Loucy (cell line): Measurements from ENCODE around the gene RPL12.

Experiments used
- H2AFZ ChIP-seq: fragments of 200-600 bp; sonication (generic); 2 replicates; pipeline ENCODE4 v1.6.0; 2016; ENCODE audit warnings: antibody characterized with exemption, mild to moderate bottlenecking, low read length, moderate library complexity
- H3F3A ChIP-seq: fragments of 200-600 bp; 2 replicates; pipeline ENCODE4 v1.6.0; 2016; ENCODE audit warnings: antibody characterized with exemption, low read depth, mild to moderate bottlenecking
- H3K27me3 ChIP-seq: fragments of 200-600 bp; sonication (generic); 2 replicates; pipeline ENCODE4 v1.6.1; 2014; ENCODE audit warnings: low read length, mild to moderate bottlenecking; ENCODE audit not compliant: insufficient read depth, poor library complexity, severe bottlenecking
- H3K36me3 ChIP-seq: fragments of 200-600 bp; sonication (generic); 2 replicates; pipeline ENCODE4 v1.6.1; 2016; ENCODE audit warnings: low read length; ENCODE audit not compliant: insufficient read depth
- H3K4me1 ChIP-seq: fragments of 200-600 bp; sonication (generic); 2 replicates; pipeline ENCODE4 v1.5.1; 2014; ENCODE audit warnings: low read length, mild to moderate bottlenecking; ENCODE audit not compliant: insufficient read depth, poor library complexity, severe bottlenecking
- H3K4me2 ChIP-seq: fragments of 200-600 bp; sonication (generic); 2 replicates; pipeline ENCODE4 v1.6.0; 2014; ENCODE audit warnings: antibody characterized with exemption, low read length, low read depth, mild to moderate bottlenecking; ENCODE audit not compliant: poor library complexity, severe bottlenecking
- H3K4me3 ChIP-seq: fragments of 200-600 bp; sonication (generic); 2 replicates; pipeline ENCODE4 v1.5.1; 2014; ENCODE audit warnings: low read length, mild to moderate bottlenecking, mixed read lengths; ENCODE audit not compliant: poor library complexity, severe bottlenecking
- H3K79me2 ChIP-seq: fragments of 200-600 bp; sonication (generic); 2 replicates; pipeline ENCODE4 v1.6.1; 2014; ENCODE audit warnings: low read length; ENCODE audit not compliant: insufficient read depth
- H3K9ac ChIP-seq: fragments of 200-600 bp; sonication (generic); 2 replicates; pipeline ENCODE4 v1.6.0; 2014; ENCODE audit warnings: mild to moderate bottlenecking, low read depth, low read length, moderate library complexity; ENCODE audit not compliant: poor library complexity, severe bottlenecking
- H3K9me2 ChIP-seq: fragments of 200-600 bp; sonication (generic); replicated peaks from 2 replicates; pipeline ENCODE4 v1.6.1; 2016; ENCODE audit warnings: low read depth, low read length, mixed read lengths
- H3K9me3 ChIP-seq: fragments of 200-600 bp; sonication (generic); 2 replicates; pipeline ENCODE4 v1.6.1; 2014; ENCODE audit warnings: mild to moderate bottlenecking, antibody characterized with exemption, low read length, low read depth; ENCODE audit not compliant: insufficient read depth
- H4K20me1 ChIP-seq: fragments of 200-600 bp; sonication (generic); 2 replicates; pipeline ENCODE4 v1.6.0; 2014; ENCODE audit warnings: antibody characterized with exemption, low read length, mild to moderate bottlenecking; ENCODE audit not compliant: insufficient read depth, poor library complexity, severe bottlenecking
- CTCF ChIP-seq: fragments of 200-600 bp; sonication (generic); conservative IDR thresholded peaks from 2 replicates; pipeline ENCODE4 v1.5.1; 2014; ENCODE audit warnings: mild to moderate bottlenecking, antibody characterized with exemption, low read length
- EZH2phosphoT487 ChIP-seq: fragments of 200-600 bp; IDR thresholded peaks from 2 replicates; pipeline ENCODE4 v1.6.1; 2018; ENCODE audit warnings: antibody characterized with exemption, mild to moderate bottlenecking, moderate library complexity, borderline replicate concordance

The RPL12 gene

GRCh38 chr9:127411122-127411521 is 40.1 kb downstream of the RPL12 start:
- H3F3A ChIP-seq: no peaks in the 10 kb centered on the region
- no peak overlapping the region for H3K4me3 ChIP-seq
- no peaks in the 10 kb centered on the region for H4K20me1 ChIP-seq
- H3K9me3 ChIP-seq: no peaks in the 10 kb centered on the region
- no peak overlapping the region for H3K4me2 ChIP-seq
- H3K79me2 ChIP-seq: no peaks in the 10 kb centered on the region
- peaks cover 4% of the 10 kb centered on the region for H3K27me3 ChIP-seq
- no peak overlapping the region for H3K9ac ChIP-seq
- H3K4me1 ChIP-seq: no peaks in the 10 kb centered on the region
- no peak overlapping the region for H2AFZ ChIP-seq
- H3K9me2 ChIP-seq: no peaks in the 10 kb centered on the region
- H3K36me3 ChIP-seq: no peaks in the 10 kb centered on the region
- TF ChIP-seq CTCF: no peak
- no peak for TF ChIP-seq EZH2phosphoT487

- H3K9ac ChIP-seq: no peak overlapping the region
- no peak overlapping the region for H2AFZ ChIP-seq
- H3F3A ChIP-seq: no peaks in the 10 kb centered on the region
- H3K27me3 ChIP-seq: peaks cover 5% of the 10 kb centered on the region
- no peaks in the 10 kb centered on the region for H3K9me3 ChIP-seq
- H3K79me2 ChIP-seq: no peaks in the 10 kb centered on the region
- no peaks in the 10 kb centered on the region for H3K36me3 ChIP-seq
- TF ChIP-seq EZH2phosphoT487 (no peak), CTCF (no peak)
- no peaks in the 10 kb centered on the region for H3K4me1 ChIP-seq
- no peak overlapping the region for H3K4me3 ChIP-seq
- H3K9me2 ChIP-seq: no peaks in the 10 kb centered on the region
- H4K20me1 ChIP-seq: no peaks in the 10 kb centered on the region
- H3K4me2 ChIP-seq: no peak overlapping the region
Observed at GRCh38 chr9:127407492-127407843, 43.7 kb downstream of the RPL12 start.

GRCh38 chr9:127406799-127407491 is 44.3 kb downstream of the RPL12 start:
- no peaks in the 10 kb centered on the region for H3F3A ChIP-seq
- H3K79me2 ChIP-seq: no peaks in the 10 kb centered on the region
- H3K4me2 ChIP-seq: no peak overlapping the region
- H3K9ac ChIP-seq: no peak overlapping the region
- H2AFZ ChIP-seq: no peak overlapping the region
- H3K36me3 ChIP-seq: no peaks in the 10 kb centered on the region
- TF ChIP-seq CTCF (no peak), EZH2phosphoT487 (no peak)
- no peaks in the 10 kb centered on the region for H3K9me3 ChIP-seq
- H4K20me1 ChIP-seq: no peaks in the 10 kb centered on the region
- H3K9me2 ChIP-seq: no peaks in the 10 kb centered on the region
- no peaks in the 10 kb centered on the region for H3K4me1 ChIP-seq
- no peak overlapping the region for H3K4me3 ChIP-seq
- H3K27me3 ChIP-seq: peaks cover 9% of the 10 kb centered on the region
